Left lung (tissue), 10 donors: ENCODE measurements around the gene AMZ1. TPM values are rescaled to one million over a fixed set of nuclear protein-coding genes. Genes with fewer than 3 reads are reported as not detected.

ENCODE experiments used
- ATAC-seq: fragments of 200-7000 bp; cut with Tn5 transposase; one replicate; pipeline ENCODE4 v1.9.1; 2020; ENCODE audit warnings: moderate library complexity
- DNase-seq, 4 donors: peaks; one replicate each; pipeline ENCODE4 v3.0.0-alpha.2; 2013 to 2020
- H3K27ac ChIP-seq, 2 donors: fragments of 200-600 bp; sonication (generic) in 1 of 2; one replicate each; pipeline versions ENCODE4 v1.5.0 to v1.8.0; 2020 to 2021
- H3K27me3 ChIP-seq, 2 donors: fragments of 200-600 bp; sonication (generic) in 1 of 2; one replicate each; pipeline versions ENCODE4 v1.5.0 to v1.8.0; 2020 to 2021
- H3K36me3 ChIP-seq, 2 donors: fragments of 200-600 bp; sonication (generic) in 1 of 2; one replicate each; pipeline versions ENCODE4 v1.5.0 to v1.8.0; 2020 to 2021
- H3K4me1 ChIP-seq, 2 donors: fragments of 200-600 bp; one replicate each; pipeline ENCODE4 v1.8.0; 2021
- H3K4me3 ChIP-seq, 2 donors: fragments of 200-600 bp; sonication (generic) in 1 of 2; one replicate each; pipeline versions ENCODE4 v1.5.0 to v1.8.0; 2020 to 2021; ENCODE audit warnings: mild to moderate bottlenecking in 1 of 2
- H3K9me3 ChIP-seq, 2 donors: fragments of 200-600 bp; sonication (generic) in 1 of 2; one replicate each; pipeline versions ENCODE4 v1.5.0 to v1.8.0; 2020 to 2021
- CTCF ChIP-seq, 2 donors: fragments of 200-600 bp; sonication (generic) in 1 of 2; IDR thresholded peaks; one replicate each; pipeline versions ENCODE4 v1.5.0 to v1.8.0; 2021; ENCODE audit warnings: antibody characterized with exemption in 2 of 2
- intact Hi-C, 2 donors: fragments of 100-400 bp; cut with DNase I; formaldehyde crosslinking; loops; one replicate each; pipeline versions ENCODE4 v1.11.2 to v1.14.2; 2022
- polyA plus RNA-seq, 6 donors: library from polyadenylated mRNA; unstranded; fragments of 120-200 nt; gene quantifications; one replicate each; pipeline ENCODE4 v1.2.1, GENCODE V29; 2013; ENCODE audit not compliant: insufficient read length in 6 of 6
- total RNA-seq, 2 donors: library from RNA; stranded (reverse); fragmentation: NEBNext Ultra II Directional; extraction: Animal tissue kit (Norgen Biotek cat#: 25700); gene quantifications; one replicate each; pipeline ENCODE4 v1.2.1, GENCODE V29; 2021
- donor health status: DM: no; HTN: yes; CAD: no.
- donor health status: DM: no; HTN: no; CAD: no.

AMZ1 gene
- total and polyA plus RNA-seq, 8 donors, result 0.13 to 1.7 (median 0.71) TPM

GRCh38 chr7:2644220-2644561, 43.8 kb upstream of the AMZ1 start:
- Histone ChIP-seq H3K36me3 (peaks cover 0 to 28% of the 10 kb centered on the region in 2 donors), H3K27me3 (no peaks in the 10 kb centered on the region), H3K27ac (peak overlapping the region in 1 of 2 donors; percentile 19), H3K4me1 (peaks cover 41 to 82% of the 10 kb centered on the region in 2 donors), H3K4me3 (no peak overlapping the region), H3K9me3 (no peaks in the 10 kb centered on the region)
- DNase-seq, result no peak
- intact Hi-C loops, result no loop called here
- TF ChIP-seq CTCF (IDR thresholded peaks at IDR 0.05), result no peak
- no peak for ATAC-seq

- Histone ChIP-seq H3K4me3 (no peak overlapping the region), H3K27ac (peak overlapping the region in 1 of 2 donors; percentile 34)
- TF ChIP-seq CTCF (IDR thresholded peaks at IDR 0.05), result no peak
Measured at GRCh38 chr7:2644562-2645273, 43.3 kb upstream of the AMZ1 start.

GRCh38 chr7:2645274-2645868, 42.6 kb upstream of the AMZ1 start:
- ATAC-seq, result no peak
- Histone ChIP-seq H3K4me1 (peaks cover 35 to 70% of the 10 kb centered on the region in 2 donors), H3K27me3 (no peaks in the 10 kb centered on the region), H3K36me3 (peaks cover 0 to 39% of the 10 kb centered on the region in 2 donors), H3K9me3 (no peaks in the 10 kb centered on the region), H3K4me3 (no peak overlapping the region), H3K27ac (peak overlapping the region in 1 of 2 donors; percentile 34)
- intact Hi-C loops, result no loop called here
- TF ChIP-seq CTCF (IDR thresholded peaks at IDR 0.05), result no peak
- peak in 1 of 4 donors; percentile 72 for DNase-seq

More at GRCh38 chr7:2644562-2645273, 43.3 kb upstream of the AMZ1 start:
- Histone ChIP-seq H3K36me3 (peaks cover 0 to 33% of the 10 kb centered on the region in 2 donors), H3K4me1 (peaks cover 41 to 77% of the 10 kb centered on the region in 2 donors), H3K27me3 (no peaks in the 10 kb centered on the region), H3K9me3 (no peaks in the 10 kb centered on the region)
- intact Hi-C loops, result no loop called here
- ATAC-seq (no peak), DNase-seq (peak in 1 of 4 donors; percentile 82)

- DNase-seq, result no peak
- TF ChIP-seq CTCF (IDR thresholded peaks at IDR 0.05), result no peak
- intact Hi-C loops, result no loop called here
Measured at GRCh38 chr7:2646336-2646679, 41.7 kb upstream of the AMZ1 start.

More at GRCh38 chr7:2646336-2646679, 41.7 kb upstream of the AMZ1 start:
- ATAC-seq, result no peak
- H3K4me3 ChIP-seq, result no peak overlapping the region
- no peaks in the 10 kb centered on the region for H3K9me3 ChIP-seq
- no peaks in the 10 kb centered on the region for H3K27me3 ChIP-seq
- H3K4me1 ChIP-seq, result peaks cover 26 to 61% of the 10 kb centered on the region in 2 donors
- H3K36me3 ChIP-seq, result peaks cover 0 to 49% of the 10 kb centered on the region in 2 donors
- H3K27ac ChIP-seq, result no peak overlapping the region
